SU-DHL-6 (cell line): ENCODE results near the gene LGALS8.

Source experiments
- EZH2phosphoT487 ChIP-seq: fragments of 200-600 bp; sonication (generic), shearing (Covaris generic); conservative IDR thresholded peaks from 2 replicates; pipeline ENCODE4 v1.6.1; 2018; ENCODE audit warnings: mild to moderate bottlenecking, antibody characterized with exemption, low read length, moderate library complexity, mixed read lengths
- TF ChIP-seq, protein P1 (sequence below): fragments of 200-600 bp; sonication (generic); IDR thresholded peaks from one replicate; pipeline ENCODE4 v1.5.1; 2017; ENCODE audit warnings: antibody characterized with exemption, mild to moderate bottlenecking, low read length, moderate library complexity; ENCODE audit not compliant: insufficient read depth, poor library complexity, severe bottlenecking

DNA sequence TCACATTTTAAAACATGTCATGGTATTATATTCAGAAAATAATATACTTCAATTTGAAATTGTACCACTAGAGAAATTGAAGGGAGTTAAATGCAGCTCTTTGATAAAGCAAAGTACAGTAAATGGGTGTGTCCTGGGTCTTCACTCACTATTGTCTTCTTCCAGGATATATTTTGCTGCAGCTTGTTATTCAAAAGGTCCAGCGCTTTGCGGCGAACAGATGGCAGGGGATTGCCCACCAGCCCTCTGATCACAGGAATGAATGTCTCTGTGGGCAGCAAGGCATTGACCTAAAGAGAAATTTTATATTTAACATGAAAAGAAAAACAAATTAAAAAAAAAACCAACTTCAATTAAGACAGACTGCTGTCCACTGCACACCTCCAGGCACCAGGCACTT lies 35.1 kb downstream of the LGALS8 start:
- TF ChIP-seq, protein P1, sequence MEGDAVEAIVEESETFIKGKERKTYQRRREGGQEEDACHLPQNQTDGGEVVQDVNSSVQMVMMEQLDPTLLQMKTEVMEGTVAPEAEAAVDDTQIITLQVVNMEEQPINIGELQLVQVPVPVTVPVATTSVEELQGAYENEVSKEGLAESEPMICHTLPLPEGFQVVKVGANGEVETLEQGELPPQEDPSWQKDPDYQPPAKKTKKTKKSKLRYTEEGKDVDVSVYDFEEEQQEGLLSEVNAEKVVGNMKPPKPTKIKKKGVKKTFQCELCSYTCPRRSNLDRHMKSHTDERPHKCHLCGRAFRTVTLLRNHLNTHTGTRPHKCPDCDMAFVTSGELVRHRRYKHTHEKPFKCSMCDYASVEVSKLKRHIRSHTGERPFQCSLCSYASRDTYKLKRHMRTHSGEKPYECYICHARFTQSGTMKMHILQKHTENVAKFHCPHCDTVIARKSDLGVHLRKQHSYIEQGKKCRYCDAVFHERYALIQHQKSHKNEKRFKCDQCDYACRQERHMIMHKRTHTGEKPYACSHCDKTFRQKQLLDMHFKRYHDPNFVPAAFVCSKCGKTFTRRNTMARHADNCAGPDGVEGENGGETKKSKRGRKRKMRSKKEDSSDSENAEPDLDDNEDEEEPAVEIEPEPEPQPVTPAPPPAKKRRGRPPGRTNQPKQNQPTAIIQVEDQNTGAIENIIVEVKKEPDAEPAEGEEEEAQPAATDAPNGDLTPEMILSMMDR, result no peak
- TF ChIP-seq EZH2phosphoT487, result no peak
